Right renal cortex interstitium (tissue), 3 donors: ENCODE measurements around the gene HES2. TPM values are rescaled to one million over a fixed set of nuclear protein-coding genes. Genes with fewer than 3 reads are reported as not detected.
"Not testable (repeated sequence)": the region's sequence is repeated elsewhere in the genome, so short reads cannot be mapped to it uniquely, and the experiment has no call there.

Experiments
- DNase-seq, 3 donors: peaks; one replicate each; pipeline ENCODE4 v3.0.0-alpha.2; 2013; ENCODE audit warnings: low read depth in 3 of 3, low spot score in 2 of 3
- polyA plus RNA-seq, 3 donors: library from polyadenylated mRNA; unstranded; fragments of 120-200 nt; gene quantifications; one replicate each; pipeline ENCODE4 v1.2.1, GENCODE V29; 2013; ENCODE audit not compliant: insufficient read length in 3 of 3

Gene HES2
- polyA plus RNA-seq, 3 donors, result 0.14 to 0.42 (median 0.34) TPM

- DNase-seq, result no peak
Measured at GRCh38 chr1:6392809-6393399, 26.8 kb downstream of the HES2 start.

GRCh38 chr1:6391951-6392808, 27.5 kb downstream of the HES2 start:
- DNase-seq, result no peak

GRCh38 chr1:6389971-6390370, 29.7 kb downstream of the HES2 start:
- no peak for DNase-seq

GRCh38 chr1:6386371-6386949, 33.3 kb downstream of the HES2 start:
- DNase-seq, result no peak

GRCh38 chr1:6385488-6386191, 34.1 kb downstream of the HES2 start:
- no peak for DNase-seq

GRCh38 chr1:6384962-6385361, 34.8 kb downstream of the HES2 start:
- DNase-seq, result no peak

GRCh38 chr1:6384135-6384534, 35.6 kb downstream of the HES2 start:
- no peak for DNase-seq

- no peak for DNase-seq
Measured at GRCh38 chr1:6380037-6380436, 39.7 kb downstream of the HES2 start.

- no peak for DNase-seq
Measured at GRCh38 chr1:6378096-6378746, 41.5 kb downstream of the HES2 start.

- DNase-seq, result no peak
Measured at GRCh38 chr1:6373961-6374720, 45.6 kb downstream of the HES2 start.

- not testable (repeated sequence) for DNase-seq
Measured at GRCh38 chr1:6372236-6372635, 47.5 kb downstream of the HES2 start.

- no peak for DNase-seq
Measured at GRCh38 chr1:6370006-6370405, 49.7 kb downstream of the HES2 start.

- no peak for DNase-seq
Measured at GRCh38 chr1:6367381-6368012, 52.2 kb downstream of the HES2 start.

- no peak for DNase-seq
Measured at GRCh38 chr1:6365047-6365446, 54.7 kb downstream of the HES2 start.

- DNase-seq, result not testable (repeated sequence)
Measured at GRCh38 chr1:6363085-6363884, 56.4 kb downstream of the HES2 start.
